Karpas-422 (cell line): ENCODE measurements around the gene AGTR1. TPM values are rescaled to one million over a fixed set of nuclear protein-coding genes. Genes with fewer than 3 reads are reported as not detected.
"Not testable (repeated sequence)": the region's sequence is repeated elsewhere in the genome, so short reads cannot be mapped to it uniquely, and the experiment has no call there.

Source experiments
- DNase-seq: peaks from one replicate; pipeline ENCODE4 v3.0.0-alpha.2; 2015
- H2AFZ ChIP-seq: fragments of 200-600 bp; sonication (generic); 2 replicates; pipeline ENCODE4 v1.6.1; 2014; ENCODE audit warnings: antibody characterized with exemption, low read length, mixed read lengths
- H3K27ac ChIP-seq: fragments of 200-600 bp; sonication (generic); 2 replicates; pipeline ENCODE4 v1.5.1; 2014; ENCODE audit warnings: mild to moderate bottlenecking, low read length, moderate library complexity
- H3K27me3 ChIP-seq: fragments of 200-600 bp; sonication (generic); 2 replicates; pipeline ENCODE4 v1.6.1; 2014; ENCODE audit warnings: low read length, mixed read lengths
- H3K36me3 ChIP-seq: fragments of 200-600 bp; sonication (generic); 2 replicates; pipeline ENCODE4 v1.6.1; 2014; ENCODE audit warnings: low read length, mixed read lengths; ENCODE audit not compliant: insufficient read depth
- H3K4me1 ChIP-seq: fragments of 200-600 bp; sonication (generic); 2 replicates; pipeline ENCODE4 v1.6.1; 2014; ENCODE audit warnings: mild to moderate bottlenecking, low read length, mixed read lengths
- H3K4me2 ChIP-seq: fragments of 200-600 bp; sonication (generic); 2 replicates; pipeline ENCODE4 v1.6.1; 2014; ENCODE audit warnings: low read length, low read depth, mild to moderate bottlenecking; ENCODE audit not compliant: poor library complexity, severe bottlenecking
- H3K4me3 ChIP-seq: fragments of 200-600 bp; sonication (generic); 2 replicates; pipeline ENCODE4 v1.5.1; 2014; ENCODE audit warnings: mild to moderate bottlenecking, antibody characterized with exemption, low read length, mixed read lengths
- H3K79me2 ChIP-seq: fragments of 200-600 bp; sonication (generic); 2 replicates; pipeline ENCODE4 v1.6.1; 2014; ENCODE audit warnings: mild to moderate bottlenecking, low read length, mixed read lengths
- H3K9ac ChIP-seq: fragments of 200-600 bp; sonication (generic); 2 replicates; pipeline ENCODE4 v1.6.0; 2014; ENCODE audit warnings: low read length
- H3K9me2 ChIP-seq: fragments of 200-600 bp; sonication (generic), shearing (Covaris generic); replicated peaks from 2 replicates; pipeline ENCODE4 v1.6.0; 2014; ENCODE audit warnings: mild to moderate bottlenecking, low read length, moderate library complexity; ENCODE audit not compliant: insufficient read depth
- H3K9me3 ChIP-seq: fragments of 300-700, 200-600 bp; sonication (generic); 2 replicates; pipeline ENCODE4 v1.6.1; 2014; ENCODE audit warnings: low read length, mixed read lengths
- H4K20me1 ChIP-seq: fragments of 200-600 bp; sonication (generic); 2 replicates; pipeline ENCODE4 v1.6.1; 2014; ENCODE audit warnings: mild to moderate bottlenecking, antibody characterized with exemption, low read length, low read depth; ENCODE audit not compliant: insufficient read depth
- total RNA-seq: library from RNA; depleted of rRNA; stranded (reverse); fragments of >200 nt; shearing (Covaris generic); gene quantifications from 2 replicates; pipeline ENCODE4 v1.2.3, GENCODE V29; 2014; ENCODE audit warnings: low replicate concordance

Gene AGTR1
- total RNA-seq, 1 experiment from 2014 or later: not detected

DNA sequence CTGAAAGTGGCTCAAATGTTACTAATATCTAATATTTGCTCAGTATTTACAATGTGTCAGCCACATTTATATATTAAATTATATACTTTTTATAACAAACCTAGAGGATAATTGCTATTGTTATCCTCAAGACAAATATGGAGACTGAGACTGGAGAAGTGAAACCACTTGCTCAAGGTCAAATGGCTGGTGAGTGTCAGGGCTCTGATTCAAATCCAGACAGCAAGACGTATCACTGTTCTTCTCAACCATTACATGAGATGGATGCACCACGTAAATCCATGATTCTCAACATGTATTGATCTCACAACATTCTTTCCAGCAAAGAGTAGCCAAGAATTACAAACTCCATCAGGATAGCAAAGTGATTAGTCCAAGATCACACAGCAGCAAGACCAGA is 76.1 kb downstream of the AGTR1 start:
- Histone ChIP-seq H3K79me2 (no peaks in the 10 kb centered on the region), H3K9me3 (no peaks in the 10 kb centered on the region), H3K27me3 (no peaks in the 10 kb centered on the region), H4K20me1 (no peaks in the 10 kb centered on the region), H3K4me3 (no peak overlapping the region), H3K36me3 (no peaks in the 10 kb centered on the region), H3K27ac (no peak overlapping the region), H3K9me2 (no peaks in the 10 kb centered on the region), H3K4me2 (no peak overlapping the region), H2AFZ (no peak overlapping the region), H3K9ac (no peak overlapping the region), H3K4me1 (no peaks in the 10 kb centered on the region)
- DNase-seq: no peak

DNA sequence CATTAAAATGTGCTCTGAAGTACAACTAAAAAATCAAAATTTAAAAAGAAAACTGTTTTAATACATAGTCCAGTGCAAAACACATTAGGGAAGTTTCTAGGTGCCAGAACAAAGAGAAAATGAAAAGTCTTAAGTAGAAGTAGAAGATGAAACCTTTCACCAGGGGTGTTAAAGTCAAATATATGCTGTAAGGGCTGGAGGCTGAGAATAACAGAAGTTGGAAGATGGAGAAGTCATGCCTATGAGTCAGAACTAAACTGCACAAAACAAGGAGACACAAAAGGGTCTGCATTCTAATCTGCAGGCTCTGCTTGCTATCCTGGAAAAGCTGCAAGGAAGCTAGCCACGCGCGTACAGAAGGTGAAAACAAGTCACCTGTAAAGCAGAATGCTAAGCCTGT is 81.2 kb downstream of the AGTR1 start:
- H3K36me3 ChIP-seq: no peaks in the 10 kb centered on the region
- no peak overlapping the region for H3K27ac ChIP-seq
- no peak overlapping the region for H3K4me2 ChIP-seq
- H3K4me1 ChIP-seq: no peaks in the 10 kb centered on the region
- no peak overlapping the region for H3K9ac ChIP-seq
- H2AFZ ChIP-seq: no peak overlapping the region
- no peaks in the 10 kb centered on the region for H4K20me1 ChIP-seq
- no peaks in the 10 kb centered on the region for H3K79me2 ChIP-seq
- no peaks in the 10 kb centered on the region for H3K9me3 ChIP-seq
- no peak for DNase-seq
- no peaks in the 10 kb centered on the region for H3K27me3 ChIP-seq
- no peak overlapping the region for H3K4me3 ChIP-seq
- H3K9me2 ChIP-seq: no peaks in the 10 kb centered on the region

DNA sequence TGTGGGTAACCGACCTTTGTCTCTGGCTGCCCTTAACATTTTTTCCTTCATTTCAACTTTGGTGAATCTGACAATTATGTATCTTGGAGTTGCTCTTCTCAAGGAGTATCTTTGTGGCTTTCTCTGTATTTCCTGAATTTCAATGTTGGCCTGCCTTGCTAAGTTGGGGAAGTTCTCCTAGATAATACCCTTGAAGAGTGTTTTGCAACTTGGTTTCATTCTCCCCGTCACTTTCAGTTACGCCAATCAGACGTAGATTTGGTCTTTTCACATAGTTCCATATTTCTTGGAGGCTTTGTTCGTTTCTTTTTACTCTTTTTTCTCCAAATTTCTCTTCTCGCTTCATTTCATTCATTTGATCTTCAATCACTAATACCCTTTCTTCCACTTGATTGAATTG is 87.3 kb downstream of the AGTR1 start:
- not testable (repeated sequence) for H3K36me3 ChIP-seq, H3K9me3 ChIP-seq, H3K9ac ChIP-seq, H3K4me1 ChIP-seq, H3K27ac ChIP-seq, H3K4me3 ChIP-seq, H3K27me3 ChIP-seq, DNase-seq, H3K9me2 ChIP-seq, H2AFZ ChIP-seq, H3K4me2 ChIP-seq, H3K79me2 ChIP-seq, H4K20me1 ChIP-seq

DNA sequence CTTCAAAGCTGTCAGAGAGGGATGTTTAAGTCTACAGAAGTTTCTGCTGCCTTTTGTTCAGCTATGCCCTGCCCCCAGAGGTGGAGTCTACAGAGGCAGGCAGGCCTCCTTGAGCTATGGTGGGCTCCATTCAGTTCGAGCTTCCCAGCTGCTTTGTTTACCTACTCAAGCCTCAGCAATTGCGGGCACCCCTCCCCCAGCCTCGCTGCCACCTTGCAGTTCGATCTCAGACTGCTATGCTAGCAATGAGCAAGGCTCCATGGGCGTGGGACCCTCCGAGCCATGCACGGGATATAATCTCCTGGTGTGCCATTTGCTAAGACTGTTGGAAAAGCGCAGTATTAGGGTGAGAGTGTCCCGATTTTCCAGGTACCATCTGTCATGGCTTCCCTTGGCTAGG is 88.5 kb downstream of the AGTR1 start:
- not testable (repeated sequence) for H2AFZ ChIP-seq, H4K20me1 ChIP-seq, H3K27me3 ChIP-seq, H3K9me2 ChIP-seq, H3K4me3 ChIP-seq, H3K36me3 ChIP-seq, H3K4me1 ChIP-seq, H3K9ac ChIP-seq, H3K9me3 ChIP-seq, H3K27ac ChIP-seq, DNase-seq, H3K4me2 ChIP-seq, H3K79me2 ChIP-seq

DNA sequence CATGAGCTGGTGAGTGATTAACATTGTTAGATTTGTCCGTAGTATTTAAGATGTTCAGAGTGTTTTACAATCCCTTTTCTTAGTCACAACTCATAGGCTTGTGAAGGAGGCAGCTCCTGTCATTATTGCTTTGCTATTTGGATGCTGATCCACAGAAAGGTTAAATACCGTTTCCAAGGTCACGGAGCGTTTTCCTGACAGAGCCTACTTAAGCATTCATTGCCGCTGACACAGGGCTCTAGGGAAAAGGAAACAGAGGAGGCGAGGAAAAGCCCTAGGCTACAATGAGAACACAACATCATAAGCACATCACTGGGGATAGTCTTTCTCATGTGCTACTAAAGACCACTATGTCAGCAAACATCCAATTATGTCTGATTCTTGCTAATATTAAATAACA is 91.4 kb downstream of the AGTR1 start:
- Histone ChIP-seq H4K20me1 (no peaks in the 10 kb centered on the region), H3K36me3 (no peaks in the 10 kb centered on the region), H3K27me3 (no peaks in the 10 kb centered on the region), H3K79me2 (no peaks in the 10 kb centered on the region), H3K9me2 (no peaks in the 10 kb centered on the region), H3K9ac (no peak overlapping the region), H3K4me3 (no peak overlapping the region), H3K4me1 (no peaks in the 10 kb centered on the region), H3K27ac (no peak overlapping the region), H2AFZ (no peak overlapping the region), H3K9me3 (no peaks in the 10 kb centered on the region), H3K4me2 (no peak overlapping the region)
- DNase-seq: no peak

DNA sequence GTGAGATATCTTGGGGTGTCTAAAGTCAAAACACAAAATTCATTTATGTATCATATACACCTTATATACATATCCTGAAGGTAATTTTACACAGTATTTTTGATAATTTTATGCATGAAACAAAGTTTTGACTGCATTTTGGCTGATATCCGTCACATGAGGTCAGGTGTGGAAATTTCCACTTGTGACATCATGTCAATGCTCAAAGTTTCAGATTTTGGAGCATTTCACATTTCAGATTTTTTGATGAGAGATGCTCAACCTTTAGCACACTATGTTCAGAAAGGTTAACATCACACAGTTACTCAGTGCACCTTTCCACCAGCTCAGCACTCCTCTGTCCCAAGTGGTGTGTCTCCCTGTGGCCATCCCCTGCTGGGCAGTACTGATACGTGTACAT is 92.2 kb downstream of the AGTR1 start:
- Histone ChIP-seq H3K27me3 (no peaks in the 10 kb centered on the region), H3K4me2 (no peak overlapping the region), H3K4me3 (no peak overlapping the region), H3K27ac (no peak overlapping the region), H3K36me3 (no peaks in the 10 kb centered on the region), H3K4me1 (no peaks in the 10 kb centered on the region), H4K20me1 (no peaks in the 10 kb centered on the region), H3K9ac (no peak overlapping the region), H3K9me2 (no peaks in the 10 kb centered on the region), H3K79me2 (no peaks in the 10 kb centered on the region), H3K9me3 (no peaks in the 10 kb centered on the region), H2AFZ (no peak overlapping the region)
- no peak for DNase-seq

DNA sequence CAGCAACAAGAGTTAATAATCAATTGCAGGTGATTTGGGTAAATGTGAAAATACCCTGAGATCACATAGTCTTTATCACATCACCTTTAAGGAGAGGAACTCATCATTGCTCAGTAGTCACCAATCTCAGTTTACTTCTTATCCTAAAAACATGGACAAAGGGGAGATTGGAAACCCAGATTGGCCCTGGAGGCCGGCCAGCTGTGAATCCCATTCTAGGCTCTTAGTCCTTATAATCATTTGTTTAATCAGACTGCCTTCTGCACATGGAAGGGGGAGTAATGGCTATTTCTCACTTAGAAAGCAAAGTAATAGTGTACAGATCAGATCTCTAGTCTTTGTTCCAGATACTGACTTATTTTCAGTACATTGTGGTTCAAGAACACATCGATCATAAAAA is 92.7 kb downstream of the AGTR1 start:
- H3K36me3 ChIP-seq: no peaks in the 10 kb centered on the region
- H3K4me3 ChIP-seq: no peak overlapping the region
- no peaks in the 10 kb centered on the region for H3K4me1 ChIP-seq
- H3K4me2 ChIP-seq: no peak overlapping the region
- H3K79me2 ChIP-seq: no peaks in the 10 kb centered on the region
- no peak overlapping the region for H3K27ac ChIP-seq
- no peak overlapping the region for H3K9ac ChIP-seq
- no peaks in the 10 kb centered on the region for H3K9me2 ChIP-seq
- DNase-seq: no peak
- H3K27me3 ChIP-seq: no peaks in the 10 kb centered on the region
- no peak overlapping the region for H2AFZ ChIP-seq
- H3K9me3 ChIP-seq: no peaks in the 10 kb centered on the region
- H4K20me1 ChIP-seq: no peaks in the 10 kb centered on the region

DNA sequence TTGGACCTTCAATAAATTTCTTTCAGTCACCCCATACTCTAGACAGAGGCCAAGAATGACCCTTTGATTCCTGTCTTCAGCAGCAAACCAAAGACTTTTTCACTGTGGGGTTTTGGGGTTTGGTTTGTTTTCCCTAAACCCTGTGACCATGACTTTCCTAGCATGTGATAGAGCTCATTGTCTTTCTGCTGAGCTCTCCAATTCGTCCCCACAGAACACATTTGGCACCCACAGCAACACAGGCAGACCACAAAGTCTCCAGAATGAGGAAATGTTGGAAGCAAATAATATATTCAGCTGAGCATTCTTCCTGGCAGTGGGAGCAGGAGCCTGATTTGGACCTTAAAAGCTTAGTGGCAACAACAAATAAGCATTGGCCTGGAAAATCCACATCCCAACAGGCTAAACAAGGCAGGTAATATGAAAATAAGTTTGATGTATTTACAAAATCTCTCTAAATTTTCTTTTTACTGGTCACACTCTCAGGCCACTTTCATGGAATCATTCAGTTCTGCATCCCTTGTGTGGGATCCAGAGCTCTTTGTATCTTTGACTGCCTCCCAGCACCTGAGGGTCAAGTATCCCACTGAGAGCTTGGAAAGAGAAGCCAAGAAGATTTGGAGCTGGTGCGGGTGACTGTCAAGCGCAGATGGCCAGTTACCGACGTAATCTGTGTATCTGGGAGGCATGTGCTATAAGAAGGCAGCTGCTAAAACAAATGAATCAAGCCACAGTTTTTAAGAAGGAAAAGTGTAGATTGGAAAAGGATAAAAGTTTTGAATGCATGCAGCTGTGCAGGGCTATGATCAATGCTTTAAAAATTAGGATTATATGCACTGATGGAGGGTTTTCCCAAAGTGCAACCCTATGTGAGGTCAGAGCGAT is 93.4 kb downstream of the AGTR1 start:
- H4K20me1 ChIP-seq: no peaks in the 10 kb centered on the region
- no peaks in the 10 kb centered on the region for H3K27me3 ChIP-seq
- H3K9me3 ChIP-seq: no peaks in the 10 kb centered on the region
- no peak for DNase-seq
- H3K79me2 ChIP-seq: no peaks in the 10 kb centered on the region
- H3K4me1 ChIP-seq: no peaks in the 10 kb centered on the region
- no peaks in the 10 kb centered on the region for H3K9me2 ChIP-seq
- no peak overlapping the region for H3K9ac ChIP-seq
- H2AFZ ChIP-seq: no peak overlapping the region
- no peaks in the 10 kb centered on the region for H3K36me3 ChIP-seq
- H3K4me3 ChIP-seq: no peak overlapping the region
- H3K4me2 ChIP-seq: no peak overlapping the region
- H3K27ac ChIP-seq: no peak overlapping the region
